ENCODE results near the gene SLC25A21.

Gene SLC25A21

GRCh38 chr14:36750244-36750643 lies 422.2 kb downstream of the SLC25A21 start:
- H3K9ac ChIP-seq (ENCODE audit: low read length in 2 of 2) = no peak overlapping the region
- no peaks in the 10 kb centered on the region for H3K36me3 ChIP-seq (ENCODE audit: control insufficient read depth in 2 of 2, insufficient read depth in 2 of 2, low read length in 2 of 2)
- no peak overlapping the region for H3K27ac ChIP-seq (ENCODE audit: low read length)
- peaks cover 0 to 3% of the 10 kb centered on the region in 2 donors for H3K9me3 ChIP-seq (ENCODE audit: control insufficient read depth in 2 of 2, low read length in 2 of 2)
- no peaks in the 10 kb centered on the region for H3K4me1 ChIP-seq (ENCODE audit: control insufficient read depth, insufficient read depth, low read length)
- no peaks in the 10 kb centered on the region for H3K27me3 ChIP-seq (ENCODE audit: control insufficient read depth in 1 of 2, insufficient read depth in 2 of 2, low read length in 2 of 2)
- H3K4me3 ChIP-seq (ENCODE audit: low read length in 2 of 2) = no peak overlapping the region

GRCh38 chr14:36748610-36749213 lies 423.7 kb downstream of the SLC25A21 start:
- no peak overlapping the region for H3K27ac ChIP-seq (ENCODE audit: low read length)
- H3K9ac ChIP-seq (ENCODE audit: low read length in 2 of 2) = no peak overlapping the region
- peaks cover 0 to 6% of the 10 kb centered on the region in 2 donors for H3K9me3 ChIP-seq (ENCODE audit: control insufficient read depth in 2 of 2, low read length in 2 of 2)
- H3K27me3 ChIP-seq (ENCODE audit: control insufficient read depth in 1 of 2, insufficient read depth in 2 of 2, low read length in 2 of 2) = no peaks in the 10 kb centered on the region
- no peak overlapping the region for H3K4me3 ChIP-seq (ENCODE audit: low read length in 2 of 2)
- no peaks in the 10 kb centered on the region for H3K36me3 ChIP-seq (ENCODE audit: control insufficient read depth in 2 of 2, insufficient read depth in 2 of 2, low read length in 2 of 2)
- no peaks in the 10 kb centered on the region for H3K4me1 ChIP-seq (ENCODE audit: control insufficient read depth, insufficient read depth, low read length)

- no peak overlapping the region for H3K4me3 ChIP-seq (ENCODE audit: low read length in 2 of 2)
- H3K4me1 ChIP-seq (ENCODE audit: control insufficient read depth, insufficient read depth, low read length) = no peaks in the 10 kb centered on the region
- H3K27ac ChIP-seq (ENCODE audit: low read length) = no peak overlapping the region
Measured at GRCh38 chr14:36747411-36748184, 424.8 kb downstream of the SLC25A21 start.

GRCh38 chr14:36746872-36747271 lies 425.5 kb downstream of the SLC25A21 start:
- Histone ChIP-seq H3K36me3 (ENCODE audit: control insufficient read depth in 2 of 2, insufficient read depth in 2 of 2, low read length in 2 of 2) (no peaks in the 10 kb centered on the region), H3K4me3 (ENCODE audit: low read length in 2 of 2) (no peak overlapping the region), H3K27me3 (ENCODE audit: control insufficient read depth in 1 of 2, insufficient read depth in 2 of 2, low read length in 2 of 2) (no peaks in the 10 kb centered on the region), H3K27ac (ENCODE audit: low read length) (no peak overlapping the region), H3K4me1 (ENCODE audit: control insufficient read depth, insufficient read depth, low read length) (no peaks in the 10 kb centered on the region), H3K9me3 (ENCODE audit: control insufficient read depth in 2 of 2, low read length in 2 of 2) (peaks cover 0 to 2% of the 10 kb centered on the region in 2 donors), H3K9ac (ENCODE audit: low read length in 2 of 2) (no peak overlapping the region)

More at GRCh38 chr14:36747411-36748184, 424.8 kb downstream of the SLC25A21 start:
- Histone ChIP-seq H3K27me3 (ENCODE audit: control insufficient read depth in 1 of 2, insufficient read depth in 2 of 2, low read length in 2 of 2) (no peaks in the 10 kb centered on the region), H3K9me3 (ENCODE audit: control insufficient read depth in 2 of 2, low read length in 2 of 2) (peaks cover 0 to 4% of the 10 kb centered on the region in 2 donors), H3K36me3 (ENCODE audit: control insufficient read depth in 2 of 2, insufficient read depth in 2 of 2, low read length in 2 of 2) (no peaks in the 10 kb centered on the region), H3K9ac (ENCODE audit: low read length in 2 of 2) (no peak overlapping the region)

- Histone ChIP-seq H3K4me3 (ENCODE audit: low read length in 2 of 2) (no peak overlapping the region), H3K36me3 (ENCODE audit: control insufficient read depth in 2 of 2, insufficient read depth in 2 of 2, low read length in 2 of 2) (no peaks in the 10 kb centered on the region), H3K9ac (ENCODE audit: low read length in 2 of 2) (no peak overlapping the region), H3K27me3 (ENCODE audit: control insufficient read depth in 1 of 2, insufficient read depth in 2 of 2, low read length in 2 of 2) (no peaks in the 10 kb centered on the region), H3K27ac (ENCODE audit: low read length) (no peak overlapping the region), H3K9me3 (ENCODE audit: control insufficient read depth in 2 of 2, low read length in 2 of 2) (peaks cover 0 to 2% of the 10 kb centered on the region in 2 donors), H3K4me1 (ENCODE audit: control insufficient read depth, insufficient read depth, low read length) (no peaks in the 10 kb centered on the region)
Measured at GRCh38 chr14:36741858-36742257, 430.5 kb downstream of the SLC25A21 start.

GRCh38 chr14:36738269-36738668 lies 434.1 kb downstream of the SLC25A21 start:
- H3K27ac ChIP-seq (ENCODE audit: low read length) = no peak overlapping the region
- no peak overlapping the region for H3K4me3 ChIP-seq (ENCODE audit: low read length in 2 of 2)
- no peak overlapping the region for H3K9ac ChIP-seq (ENCODE audit: low read length in 2 of 2)
- no peaks in the 10 kb centered on the region for H3K9me3 ChIP-seq (ENCODE audit: control insufficient read depth in 2 of 2, low read length in 2 of 2)
- H3K27me3 ChIP-seq (ENCODE audit: control insufficient read depth in 1 of 2, insufficient read depth in 2 of 2, low read length in 2 of 2) = no peaks in the 10 kb centered on the region
- H3K4me1 ChIP-seq (ENCODE audit: control insufficient read depth, insufficient read depth, low read length) = no peaks in the 10 kb centered on the region
- no peaks in the 10 kb centered on the region for H3K36me3 ChIP-seq (ENCODE audit: control insufficient read depth in 2 of 2, insufficient read depth in 2 of 2, low read length in 2 of 2)

GRCh38 chr14:36726128-36726527 lies 446.3 kb downstream of the SLC25A21 start:
- Histone ChIP-seq H3K9ac (ENCODE audit: low read length in 2 of 2) (no peak overlapping the region), H3K9me3 (ENCODE audit: control insufficient read depth in 2 of 2, low read length in 2 of 2) (no peaks in the 10 kb centered on the region), H3K4me3 (ENCODE audit: low read length in 2 of 2) (no peak overlapping the region), H3K36me3 (ENCODE audit: control insufficient read depth in 2 of 2, insufficient read depth in 2 of 2, low read length in 2 of 2) (no peaks in the 10 kb centered on the region), H3K4me1 (ENCODE audit: control insufficient read depth, insufficient read depth, low read length) (no peaks in the 10 kb centered on the region), H3K27me3 (ENCODE audit: control insufficient read depth in 1 of 2, insufficient read depth in 2 of 2, low read length in 2 of 2) (peaks cover 0 to 2% of the 10 kb centered on the region in 2 donors), H3K27ac (ENCODE audit: low read length) (no peak overlapping the region)

- Histone ChIP-seq H3K27me3 (ENCODE audit: control insufficient read depth in 1 of 2, insufficient read depth in 2 of 2, low read length in 2 of 2) (peaks cover 0 to 2% of the 10 kb centered on the region in 2 donors), H3K9me3 (ENCODE audit: control insufficient read depth in 2 of 2, low read length in 2 of 2) (no peaks in the 10 kb centered on the region), H3K9ac (ENCODE audit: low read length in 2 of 2) (no peak overlapping the region), H3K36me3 (ENCODE audit: control insufficient read depth in 2 of 2, insufficient read depth in 2 of 2, low read length in 2 of 2) (no peaks in the 10 kb centered on the region), H3K27ac (ENCODE audit: low read length) (no peak overlapping the region), H3K4me3 (ENCODE audit: low read length in 2 of 2) (no peak overlapping the region), H3K4me1 (ENCODE audit: control insufficient read depth, insufficient read depth, low read length) (no peaks in the 10 kb centered on the region)
Measured at GRCh38 chr14:36724162-36724561, 448.2 kb downstream of the SLC25A21 start.

GRCh38 chr14:36723530-36723929 lies 448.9 kb downstream of the SLC25A21 start:
- Histone ChIP-seq H3K36me3 (ENCODE audit: control insufficient read depth in 2 of 2, insufficient read depth in 2 of 2, low read length in 2 of 2) (no peaks in the 10 kb centered on the region), H3K9ac (ENCODE audit: low read length in 2 of 2) (no peak overlapping the region), H3K27me3 (ENCODE audit: control insufficient read depth in 1 of 2, insufficient read depth in 2 of 2, low read length in 2 of 2) (peaks cover 0 to 2% of the 10 kb centered on the region in 2 donors), H3K27ac (ENCODE audit: low read length) (no peak overlapping the region), H3K4me3 (ENCODE audit: low read length in 2 of 2) (no peak overlapping the region), H3K9me3 (ENCODE audit: control insufficient read depth in 2 of 2, low read length in 2 of 2) (no peaks in the 10 kb centered on the region), H3K4me1 (ENCODE audit: control insufficient read depth, insufficient read depth, low read length) (no peaks in the 10 kb centered on the region)

GRCh38 chr14:36721877-36722276 lies 450.5 kb downstream of the SLC25A21 start:
- no peak overlapping the region for H3K9ac ChIP-seq (ENCODE audit: low read length in 2 of 2)
- H3K36me3 ChIP-seq (ENCODE audit: control insufficient read depth in 2 of 2, insufficient read depth in 2 of 2, low read length in 2 of 2) = no peaks in the 10 kb centered on the region
- H3K9me3 ChIP-seq (ENCODE audit: control insufficient read depth in 2 of 2, low read length in 2 of 2) = no peaks in the 10 kb centered on the region
- no peak overlapping the region for H3K27ac ChIP-seq (ENCODE audit: low read length)
- no peak overlapping the region for H3K4me3 ChIP-seq (ENCODE audit: low read length in 2 of 2)
- peaks cover 0 to 2% of the 10 kb centered on the region in 2 donors for H3K27me3 ChIP-seq (ENCODE audit: control insufficient read depth in 1 of 2, insufficient read depth in 2 of 2, low read length in 2 of 2)
- H3K4me1 ChIP-seq (ENCODE audit: control insufficient read depth, insufficient read depth, low read length) = no peaks in the 10 kb centered on the region

GRCh38 chr14:36720657-36721056 lies 451.7 kb downstream of the SLC25A21 start:
- Histone ChIP-seq H3K4me1 (ENCODE audit: control insufficient read depth, insufficient read depth, low read length) (no peaks in the 10 kb centered on the region), H3K9me3 (ENCODE audit: control insufficient read depth in 2 of 2, low read length in 2 of 2) (no peaks in the 10 kb centered on the region), H3K36me3 (ENCODE audit: control insufficient read depth in 2 of 2, insufficient read depth in 2 of 2, low read length in 2 of 2) (no peaks in the 10 kb centered on the region), H3K27ac (ENCODE audit: low read length) (no peak overlapping the region), H3K27me3 (ENCODE audit: control insufficient read depth in 1 of 2, insufficient read depth in 2 of 2, low read length in 2 of 2) (peaks cover 0 to 2% of the 10 kb centered on the region in 2 donors), H3K9ac (ENCODE audit: low read length in 2 of 2) (no peak overlapping the region), H3K4me3 (ENCODE audit: low read length in 2 of 2) (no peak overlapping the region)

Measured in stomach smooth muscle (tissue), 2 donors.